GM21576 (cell line): Measurements from ENCODE around the gene RBBP6.
"Not testable (repeated sequence)": the region's sequence is repeated elsewhere in the genome, so short reads cannot be mapped to it uniquely, and the experiment has no call there.

Source experiments
- ATAC-seq: cut with Tn5 transposase; IDR thresholded peaks from one replicate; pipeline ENCODE4 v1.9.1; 2021; ENCODE audit warnings: mild to moderate bottlenecking, moderate library complexity; ENCODE audit not compliant: unreplicated experiment

RBBP6 gene

GRCh38 chr16:24539295-24539849 lies at the start of gene RBBP6:
RBBP6 (plus strand) TSS chr16:24539566; CDS start chr16:24540627, 1,061 bp downstream.
- ATAC-seq, result peak; percentile 85

- no peak for ATAC-seq
Observed at GRCh38 chr16:24490866-24491265, 48.5 kb upstream of the RBBP6 start.

DNA sequence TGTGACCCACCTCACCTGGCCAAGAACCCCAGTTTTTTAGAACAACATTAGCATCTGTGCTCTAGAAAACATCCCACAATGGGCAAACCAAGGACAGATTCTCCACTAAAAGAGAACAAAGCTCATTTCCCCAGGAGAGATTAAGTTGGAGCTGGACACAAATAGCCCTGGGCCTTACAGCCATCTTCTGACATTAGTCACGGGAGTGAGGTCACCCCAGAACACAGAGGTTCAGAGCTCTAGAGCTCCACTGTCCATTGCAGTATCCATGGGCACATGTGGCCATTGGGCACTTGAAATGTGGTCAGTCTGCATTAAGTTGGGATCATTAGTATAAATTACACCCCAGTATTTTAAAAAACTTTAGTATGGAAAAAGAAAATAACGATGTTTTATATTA lies 47.6 kb upstream of the RBBP6 start:
- no peak for ATAC-seq

DNA sequence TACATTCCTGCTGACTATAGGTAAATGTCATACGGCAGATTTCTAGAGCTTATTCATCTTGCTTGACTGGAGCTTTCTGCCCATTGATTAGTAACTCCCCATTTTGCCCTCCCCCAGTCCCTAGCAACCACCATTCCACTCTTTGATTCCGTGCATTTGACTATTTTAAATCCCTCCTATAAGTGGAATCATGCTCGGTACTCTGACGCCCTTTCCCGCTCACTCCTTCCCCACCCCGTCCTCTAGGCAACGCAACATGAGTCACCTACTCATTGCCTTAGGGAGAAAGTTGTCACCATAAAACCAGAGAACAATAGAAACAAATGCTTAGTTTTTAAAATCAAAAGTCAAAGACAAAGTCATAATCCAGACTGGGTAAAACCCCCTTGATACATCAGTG lies 45.5 kb upstream of the RBBP6 start:
- ATAC-seq, result no peak

DNA sequence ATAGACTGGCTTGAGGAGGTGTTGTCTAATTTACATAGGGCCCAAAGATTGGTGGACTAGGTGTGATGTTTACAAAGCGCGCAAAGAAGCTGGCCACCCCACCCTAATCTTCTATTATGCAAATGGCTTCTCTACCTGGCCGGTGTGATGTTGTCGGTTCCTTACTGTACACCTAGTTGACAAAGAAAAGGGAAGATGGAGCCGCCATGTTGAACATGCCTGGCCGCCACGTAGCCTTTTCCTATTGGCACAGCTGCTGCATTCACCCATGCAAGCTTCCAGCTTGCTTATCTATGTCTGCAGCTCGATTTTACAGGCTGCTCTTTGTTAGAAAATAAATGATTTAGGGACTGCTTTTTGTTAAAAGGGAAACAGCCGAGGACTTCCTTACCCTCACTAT lies 44.2 kb upstream of the RBBP6 start:
- not testable (repeated sequence) for ATAC-seq

- ATAC-seq, result no peak
Observed at GRCh38 chr16:24497440-24497839, 41.9 kb upstream of the RBBP6 start.

- ATAC-seq, result no peak
Observed at GRCh38 chr16:24499193-24499814, 40.1 kb upstream of the RBBP6 start.

DNA sequence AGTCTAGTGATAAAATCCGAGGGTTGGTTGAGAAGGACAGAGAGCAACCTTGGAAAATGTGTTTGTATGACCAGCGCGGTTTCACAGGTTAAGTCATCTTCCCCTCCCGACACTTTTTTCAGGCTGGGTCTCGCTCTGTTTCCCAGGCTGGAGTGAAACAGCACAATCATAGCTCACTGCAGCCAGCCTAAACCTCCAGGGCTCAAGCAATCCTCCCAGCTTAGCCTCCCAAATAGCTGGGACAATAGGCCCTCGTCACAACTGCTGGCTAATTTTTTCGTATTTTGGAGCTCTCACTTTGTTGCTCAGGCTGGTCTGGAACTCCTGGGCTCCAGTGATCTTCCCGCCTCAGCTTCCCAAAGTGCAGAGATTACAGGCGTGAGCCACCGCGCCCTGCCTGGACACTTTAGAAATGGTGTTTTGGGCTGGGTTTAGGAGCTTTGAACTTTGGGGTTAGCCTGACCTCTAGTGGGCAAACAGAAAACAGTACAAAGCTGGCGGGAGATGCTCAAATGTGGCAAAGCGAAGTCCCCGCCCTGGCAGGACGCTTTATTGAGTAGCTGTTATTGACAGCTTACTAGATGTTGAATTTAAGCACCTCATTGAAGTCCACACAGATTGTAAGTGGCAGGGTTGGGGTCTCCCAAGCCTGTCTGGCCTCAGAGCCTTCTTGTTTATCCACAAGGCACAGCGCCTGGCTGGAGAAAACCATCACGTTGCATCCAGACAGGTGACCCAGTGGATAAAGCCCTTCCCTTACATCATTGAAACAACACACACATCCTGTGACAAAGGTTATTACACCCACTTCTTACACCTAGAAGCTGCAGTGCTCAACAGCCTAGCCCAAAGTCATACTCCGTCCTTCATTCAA lies 34.7 kb upstream of the RBBP6 start:
- peak; percentile 56 for ATAC-seq

- ATAC-seq, result no peak
Observed at GRCh38 chr16:24505959-24506358, 33.4 kb upstream of the RBBP6 start.

GRCh38 chr16:24507959-24508480 lies 31.3 kb upstream of the RBBP6 start:
- no peak for ATAC-seq

DNA sequence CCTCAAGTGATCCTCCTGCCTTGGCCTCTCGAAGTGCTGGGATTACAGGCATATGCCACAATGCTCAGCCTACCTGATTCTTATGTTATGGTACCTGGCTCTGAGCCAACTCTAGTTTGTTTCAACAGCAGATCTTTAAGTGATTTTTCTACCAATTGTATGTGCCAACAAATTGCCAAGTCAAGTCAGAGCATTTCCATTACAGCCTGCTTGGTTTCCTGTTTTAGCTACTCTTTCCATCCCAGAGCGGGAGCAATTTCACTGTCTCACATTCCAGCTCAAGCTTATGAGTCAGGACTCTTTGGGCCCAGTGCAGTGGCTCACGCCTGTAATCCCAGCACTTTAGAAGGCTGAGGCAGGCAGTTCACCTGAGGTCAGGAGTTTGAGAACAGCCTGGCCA lies 30.8 kb upstream of the RBBP6 start:
- ATAC-seq, result no peak

DNA sequence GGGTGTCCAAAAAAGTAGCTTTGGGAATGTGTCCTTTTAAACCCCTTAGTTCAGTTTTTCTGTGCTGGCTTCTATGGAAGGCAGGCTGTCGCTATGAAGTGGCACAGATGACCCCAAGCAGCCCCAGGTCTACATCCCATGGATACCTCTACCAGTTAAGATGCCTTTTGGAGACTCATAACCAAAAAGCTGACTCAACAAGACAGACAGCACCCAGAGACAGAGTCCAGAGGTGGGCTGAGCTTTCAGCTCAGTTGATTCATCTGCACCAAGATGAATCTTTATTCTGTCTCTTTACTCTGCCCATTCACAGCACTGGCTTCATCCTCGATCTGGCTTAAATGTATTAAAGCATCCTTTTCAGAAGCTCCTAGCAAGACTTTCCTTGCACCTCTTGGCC lies 29.8 kb upstream of the RBBP6 start:
- ATAC-seq, result no peak

GRCh38 chr16:24511174-24511573 lies 28.2 kb upstream of the RBBP6 start:
- ATAC-seq, result no peak

DNA sequence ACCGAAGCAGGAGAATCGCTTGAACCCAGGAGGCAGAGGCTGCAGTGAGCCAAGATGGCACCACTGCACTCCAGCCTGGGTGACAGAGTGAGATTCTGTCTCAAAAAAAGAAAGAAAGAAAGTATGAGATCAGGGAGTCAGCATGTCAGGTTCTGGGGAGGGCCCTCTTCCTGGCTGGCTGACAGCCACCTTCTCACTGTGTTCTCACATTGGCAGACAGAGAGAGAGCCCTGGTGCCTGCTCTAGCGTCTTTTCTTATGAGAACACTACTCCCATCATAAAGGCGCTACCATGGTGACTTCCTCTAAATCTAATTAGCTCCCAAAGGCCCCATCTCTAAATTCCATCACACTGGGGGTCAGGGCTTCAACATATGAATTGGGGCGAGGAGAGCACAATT lies 27.6 kb upstream of the RBBP6 start:
- no peak for ATAC-seq

DNA sequence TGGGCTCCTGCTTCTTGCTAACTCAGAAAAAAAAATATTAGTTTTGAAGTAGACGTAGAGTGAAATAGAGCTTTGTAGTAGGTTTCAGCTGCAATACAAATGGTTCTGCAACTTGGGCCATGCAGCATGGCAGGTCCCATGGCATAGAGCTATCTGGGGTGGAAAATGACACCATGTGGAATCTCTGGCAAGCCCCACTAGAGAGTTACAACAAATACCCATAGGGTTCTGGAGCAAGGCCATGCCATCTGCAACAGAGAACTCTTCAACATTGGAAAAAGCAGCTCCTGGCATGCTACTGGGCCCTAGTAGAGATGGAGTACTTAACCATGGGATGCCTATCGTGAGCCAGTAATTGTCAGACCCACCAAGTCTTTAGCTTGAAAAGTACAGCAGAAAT lies 25.3 kb upstream of the RBBP6 start:
- ATAC-seq, result no peak

DNA sequence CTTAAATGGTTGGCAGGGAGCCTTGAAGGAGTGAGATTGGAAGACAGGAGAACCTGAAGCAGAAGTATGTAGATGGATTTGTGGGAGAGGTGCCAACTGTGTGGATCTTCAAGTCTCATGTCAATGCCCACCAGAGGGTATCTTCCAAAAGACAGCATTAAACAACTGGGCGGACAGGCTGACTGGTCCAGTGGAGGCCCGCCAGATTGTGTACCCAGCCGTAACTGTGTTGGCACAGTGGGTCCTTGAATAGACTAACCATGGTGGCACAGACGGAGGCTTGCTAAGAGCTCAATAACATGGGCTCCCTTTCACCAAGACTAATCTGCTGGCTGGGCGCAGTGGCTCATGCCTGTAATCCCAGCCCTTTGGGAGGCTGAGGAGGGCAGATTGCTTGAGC lies 24.2 kb upstream of the RBBP6 start:
- no peak for ATAC-seq

- ATAC-seq, result no peak
Observed at GRCh38 chr16:24516900-24517669, 22.3 kb upstream of the RBBP6 start.

DNA sequence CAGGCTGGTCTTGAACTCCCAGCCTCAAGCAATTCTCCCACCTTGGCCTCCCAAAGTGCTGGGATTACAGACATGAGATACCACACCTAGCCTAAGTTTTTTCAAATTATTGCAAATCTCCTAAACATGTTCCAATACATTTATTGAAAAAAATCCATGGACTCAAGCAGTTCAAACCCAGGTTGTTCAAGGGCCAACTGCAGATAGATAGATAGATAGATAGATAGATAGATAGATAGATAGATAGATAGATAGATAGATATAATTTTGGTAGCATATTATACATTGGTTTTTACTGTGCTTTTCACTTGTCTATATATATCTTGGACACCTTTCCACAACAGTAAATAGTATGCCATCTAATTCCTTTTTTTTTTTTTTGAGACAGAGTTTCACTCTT lies 20.9 kb upstream of the RBBP6 start:
- no peak for ATAC-seq

- no peak for ATAC-seq
Observed at GRCh38 chr16:24520983-24521382, 18.4 kb upstream of the RBBP6 start.

DNA sequence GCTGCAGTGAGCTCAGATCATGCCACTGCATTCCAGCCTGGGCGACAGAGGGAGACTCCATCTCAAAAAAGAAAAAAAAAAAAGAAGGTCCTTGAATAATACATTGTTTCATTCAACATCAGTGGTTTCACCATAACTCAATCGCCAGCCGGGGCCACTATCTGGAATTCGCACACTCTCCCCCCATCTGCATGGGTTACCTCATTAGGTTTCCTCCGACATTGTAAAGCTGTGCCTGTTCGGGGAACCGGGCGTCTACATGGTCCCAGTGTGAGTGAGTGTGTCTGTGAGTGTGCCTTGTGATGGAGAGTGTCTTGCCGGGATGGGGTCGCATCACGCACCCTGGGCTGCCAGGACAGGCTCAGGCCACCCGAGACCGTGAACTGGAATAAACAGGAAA lies 16.6 kb upstream of the RBBP6 start:
- ATAC-seq, result no peak

DNA sequence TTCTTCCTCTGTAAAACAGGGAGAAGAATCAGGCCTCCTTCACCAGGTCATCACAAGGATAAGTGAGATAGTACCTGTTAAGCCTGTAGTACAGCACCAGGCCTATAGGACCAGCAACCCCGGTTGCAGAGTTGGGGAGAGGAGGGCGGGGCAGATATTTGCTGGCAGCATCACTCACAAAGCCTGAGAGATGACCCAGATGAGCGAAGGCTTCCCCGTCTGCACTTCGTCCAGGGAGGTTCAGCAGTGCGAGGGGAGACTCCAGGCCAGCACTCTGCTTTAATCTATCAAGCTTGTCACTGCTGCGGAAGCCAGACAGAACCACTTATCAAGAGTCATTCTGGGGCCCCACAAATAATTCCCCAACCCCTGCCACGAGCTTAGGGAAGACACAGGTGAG lies 15.8 kb upstream of the RBBP6 start:
- ATAC-seq, result no peak
